ENCODE results near the gene ZNF276.

Gene ZNF276

DNA sequence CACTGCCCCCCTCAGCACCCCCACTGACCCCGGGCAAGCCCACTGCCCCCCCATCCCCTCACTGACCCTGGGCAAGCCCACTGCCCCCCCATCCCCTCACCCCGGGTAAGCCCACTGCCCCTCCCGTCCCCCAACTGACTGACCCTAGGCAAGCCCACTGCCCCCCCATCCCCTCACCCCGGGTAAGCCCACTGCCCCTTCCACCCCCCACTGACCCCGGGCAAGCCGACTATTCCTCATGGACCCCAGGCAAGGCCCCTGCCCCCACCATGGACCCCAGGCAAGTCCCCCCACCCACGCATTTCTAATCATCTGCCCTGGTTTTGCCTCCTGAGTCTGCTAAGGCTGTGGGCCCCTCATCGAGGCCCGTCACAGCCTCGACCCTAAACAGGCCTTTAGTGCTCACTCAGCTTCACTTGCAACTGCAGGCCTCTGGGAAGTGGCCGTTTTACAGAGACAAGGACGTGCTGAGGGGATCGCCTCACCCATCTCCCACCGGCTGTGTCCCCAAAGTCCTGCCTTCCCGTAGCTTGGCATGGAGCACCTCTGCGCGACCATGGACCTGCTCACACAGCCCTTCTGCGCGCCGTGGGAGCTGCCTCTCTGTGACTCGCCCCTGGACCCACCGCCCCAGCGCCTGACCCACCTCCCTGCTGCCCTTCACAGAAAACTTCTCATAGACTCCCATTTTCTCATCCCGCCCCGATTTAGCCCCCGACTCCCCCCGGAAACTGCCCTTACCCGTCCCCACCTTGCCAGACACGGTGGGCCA, 4.2 kb upstream of the ZNF276 start:
- Histone ChIP-seq H3K4me1 (ENCODE audit: low read length) (peaks cover 8% of the 10 kb centered on the region; the same call in 1 of the 2 replicates), H3K9ac (ENCODE audit: low read length) (no peak overlapping the region)

DNA sequence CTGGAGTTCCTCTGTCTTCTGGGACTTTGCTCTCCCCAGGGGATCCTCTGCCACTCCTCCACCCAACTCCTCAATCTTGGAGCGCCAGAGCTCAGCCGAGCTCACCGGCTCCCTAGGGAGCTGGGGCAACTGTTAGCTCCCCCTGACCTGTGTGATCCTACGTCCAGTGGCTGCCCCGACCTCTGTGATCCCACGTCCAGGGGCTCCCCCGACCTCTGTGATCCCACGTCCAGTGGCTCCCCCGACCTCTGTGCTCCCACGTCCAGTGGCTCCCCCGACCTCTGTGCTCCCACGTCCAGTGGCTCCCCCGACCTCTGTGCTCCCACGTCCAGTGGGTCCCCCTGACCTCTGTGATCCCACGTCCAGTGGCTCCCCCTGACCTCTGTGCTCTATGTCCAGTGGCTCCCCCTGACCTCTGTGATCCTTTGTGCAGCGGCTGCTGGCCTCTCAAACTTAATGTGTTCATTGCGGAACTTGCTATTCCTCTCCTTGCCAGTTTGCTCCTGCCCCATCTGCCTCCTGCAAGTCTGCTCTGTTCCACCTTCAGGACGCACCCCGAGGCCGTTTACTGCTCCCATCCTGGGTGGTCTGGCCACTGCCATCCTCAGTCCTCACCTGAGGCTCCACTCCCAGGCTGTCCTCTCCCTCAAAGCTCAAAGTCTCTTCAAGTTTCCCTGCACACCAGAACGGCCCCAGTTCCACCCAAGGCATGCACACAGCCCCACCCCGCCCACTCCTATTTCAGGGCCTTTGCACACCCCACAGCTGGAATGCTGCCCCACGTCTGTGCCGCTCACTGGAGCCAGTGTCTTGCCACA, 3.4 kb upstream of the ZNF276 start:
- Histone ChIP-seq H3K27ac (ENCODE audit: low read length) (no peak overlapping the region), H3K4me1 (ENCODE audit: low read length) (peaks cover 11% of the 10 kb centered on the region), H3K27me3 (ENCODE audit: low read depth, low read length) (no peaks in the 10 kb centered on the region), H3K36me3 (replicated peaks; ENCODE audit: low read depth, low read length) (peaks cover 13% of the 10 kb centered on the region), H3K9ac (ENCODE audit: low read length) (no peak overlapping the region), H2AFZ (ENCODE audit: low read depth, low read length) (no peak overlapping the region), H3K4me3 (ENCODE audit: low read length) (no peak overlapping the region), H3K4me2 (ENCODE audit: low read length) (no peak overlapping the region), H3K79me2 (ENCODE audit: low read length) (peaks cover 18% of the 10 kb centered on the region), H3K9me3 (ENCODE audit: insufficient read depth, low read length) (no peaks in the 10 kb centered on the region), H4K20me1 (ENCODE audit: insufficient read depth, low read length) (peaks cover 11% of the 10 kb centered on the region)
- no peak for TF ChIP-seq EZH2phosphoT487 (IDR thresholded peaks at IDR 0.05; ENCODE audit: low read depth)
- TF ChIP-seq, protein P1, sequence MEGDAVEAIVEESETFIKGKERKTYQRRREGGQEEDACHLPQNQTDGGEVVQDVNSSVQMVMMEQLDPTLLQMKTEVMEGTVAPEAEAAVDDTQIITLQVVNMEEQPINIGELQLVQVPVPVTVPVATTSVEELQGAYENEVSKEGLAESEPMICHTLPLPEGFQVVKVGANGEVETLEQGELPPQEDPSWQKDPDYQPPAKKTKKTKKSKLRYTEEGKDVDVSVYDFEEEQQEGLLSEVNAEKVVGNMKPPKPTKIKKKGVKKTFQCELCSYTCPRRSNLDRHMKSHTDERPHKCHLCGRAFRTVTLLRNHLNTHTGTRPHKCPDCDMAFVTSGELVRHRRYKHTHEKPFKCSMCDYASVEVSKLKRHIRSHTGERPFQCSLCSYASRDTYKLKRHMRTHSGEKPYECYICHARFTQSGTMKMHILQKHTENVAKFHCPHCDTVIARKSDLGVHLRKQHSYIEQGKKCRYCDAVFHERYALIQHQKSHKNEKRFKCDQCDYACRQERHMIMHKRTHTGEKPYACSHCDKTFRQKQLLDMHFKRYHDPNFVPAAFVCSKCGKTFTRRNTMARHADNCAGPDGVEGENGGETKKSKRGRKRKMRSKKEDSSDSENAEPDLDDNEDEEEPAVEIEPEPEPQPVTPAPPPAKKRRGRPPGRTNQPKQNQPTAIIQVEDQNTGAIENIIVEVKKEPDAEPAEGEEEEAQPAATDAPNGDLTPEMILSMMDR (IDR thresholded peaks at IDR 0.05; ENCODE audit: low read depth, low read length): no peak

More for the DNA sequence above, 4.2 kb upstream of the ZNF276 start:
- Histone ChIP-seq H4K20me1 (ENCODE audit: insufficient read depth, low read length) (peaks cover 3% of the 10 kb centered on the region; the same call in 1 of the 2 replicates), H3K4me3 (ENCODE audit: low read length) (no peak overlapping the region), H3K27ac (ENCODE audit: low read length) (no peak overlapping the region), H3K4me2 (ENCODE audit: low read length) (no peak overlapping the region), H3K27me3 (ENCODE audit: low read depth, low read length) (no peaks in the 10 kb centered on the region), H3K79me2 (ENCODE audit: low read length) (peaks cover 19% of the 10 kb centered on the region), H2AFZ (ENCODE audit: low read depth, low read length) (no peak overlapping the region), H3K36me3 (replicated peaks; ENCODE audit: low read depth, low read length) (peaks cover 13% of the 10 kb centered on the region), H3K9me3 (ENCODE audit: insufficient read depth, low read length) (no peaks in the 10 kb centered on the region)
- TF ChIP-seq, protein P1 (IDR thresholded peaks at IDR 0.05; ENCODE audit: low read depth, low read length): no peak
- no peak for TF ChIP-seq EZH2phosphoT487 (IDR thresholded peaks at IDR 0.05; ENCODE audit: low read depth)

DNA sequence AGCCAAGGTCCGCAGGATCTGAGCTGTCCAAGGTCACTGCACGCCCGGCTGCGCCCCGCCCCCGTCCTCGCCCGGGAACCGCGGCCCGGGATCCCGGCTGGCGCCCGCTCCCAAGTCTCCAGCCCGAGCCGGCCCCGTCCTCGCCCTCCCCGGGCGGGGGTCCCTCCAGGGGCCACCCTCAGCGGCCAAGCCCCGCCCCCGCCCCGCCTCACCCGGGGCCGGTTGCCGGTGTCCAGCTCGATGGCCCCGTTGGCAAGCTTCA, 855 bp upstream of the ZNF276 start:
- Histone ChIP-seq H2AFZ (ENCODE audit: low read depth, low read length) (peak overlapping the region; percentile 50; the same call in 1 of the 2 replicates), H3K36me3 (replicated peaks; ENCODE audit: low read depth, low read length) (peaks cover 19% of the 10 kb centered on the region)

More for the DNA sequence above, 855 bp upstream of the ZNF276 start:
- Histone ChIP-seq H3K4me3 (ENCODE audit: low read length) (peak overlapping the region; percentile 88), H3K9me3 (ENCODE audit: insufficient read depth, low read length) (no peaks in the 10 kb centered on the region), H3K27me3 (ENCODE audit: low read depth, low read length) (no peaks in the 10 kb centered on the region), H3K79me2 (ENCODE audit: low read length) (peaks cover 6% of the 10 kb centered on the region; the same call in 1 of the 2 replicates), H3K4me1 (ENCODE audit: low read length) (peaks cover 13% of the 10 kb centered on the region), H3K4me2 (ENCODE audit: low read length) (peak overlapping the region; percentile 85), H3K9ac (ENCODE audit: low read length) (peak overlapping the region; percentile 84), H3K27ac (ENCODE audit: low read length) (no peak overlapping the region), H4K20me1 (ENCODE audit: insufficient read depth, low read length) (peaks cover 24% of the 10 kb centered on the region)
- TF ChIP-seq EZH2phosphoT487 (IDR thresholded peaks at IDR 0.05; ENCODE audit: low read depth): no peak
- TF ChIP-seq, protein P1 (IDR thresholded peaks at IDR 0.05; ENCODE audit: low read depth, low read length): no peak

All from OCI-LY3 (cell line).